Measurements from ENCODE around the gene KIR3DL1.
"Not testable (repeated sequence)": the region's sequence is repeated elsewhere in the genome, so short reads cannot be mapped to it uniquely, and the experiment has no call there.

KIR3DL1 gene

DNA sequence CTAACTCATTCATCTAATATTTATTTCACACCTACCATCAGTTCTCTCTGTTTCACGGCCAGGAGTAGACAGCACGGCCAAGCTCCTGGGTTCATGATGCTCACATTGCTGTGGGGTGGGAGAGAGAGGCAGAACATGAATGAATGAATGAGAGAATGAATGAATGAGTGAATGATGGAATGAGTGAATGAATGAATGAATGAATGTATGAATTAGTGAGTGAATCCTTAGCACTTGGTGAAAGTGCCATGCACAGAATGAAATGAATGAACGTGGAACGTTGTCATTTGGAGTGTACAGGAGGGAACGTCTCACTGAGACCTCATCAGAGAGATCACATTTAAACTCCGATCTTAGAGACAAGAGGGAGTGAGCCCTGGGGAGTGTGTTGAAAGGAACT, 24.8 kb upstream of the KIR3DL1 start:
- FAIRE-seq (no peak), DNase-seq (ENCODE audit: insufficient read length, low spot score) (no peak)
- TF ChIP-seq POLR2AphosphoS5 (IDR thresholded peaks at IDR 0.05; ENCODE audit: low read depth, low read length) = no peak

DNA sequence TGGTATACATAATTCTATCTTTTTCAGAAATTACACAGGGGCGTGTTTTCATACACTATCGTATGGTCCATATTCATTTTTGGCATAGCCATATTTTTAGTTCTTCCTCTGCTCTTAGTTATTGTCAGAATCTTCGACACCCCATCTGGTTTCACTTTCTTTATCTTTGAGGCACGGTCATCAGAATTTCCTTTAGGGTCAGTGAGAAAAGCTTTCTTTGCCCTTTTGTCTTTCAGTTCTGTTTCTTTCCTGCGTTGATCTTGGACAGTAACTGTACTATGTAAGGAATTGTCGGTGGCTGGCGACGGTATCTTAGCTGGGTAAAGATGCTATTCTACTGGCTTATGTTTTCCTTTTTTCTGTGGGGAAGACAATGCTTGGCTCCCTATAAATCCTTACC, 23.5 kb upstream of the KIR3DL1 start:
- no peak for FAIRE-seq
- TF ChIP-seq SPI1 (IDR thresholded peaks at IDR 0.05; ENCODE audit: low read depth, low read length) (peak; percentile 32; the same call in 1 of the 2 replicates), POLR2AphosphoS5 (IDR thresholded peaks at IDR 0.05; ENCODE audit: low read depth, low read length) (no peak)
- DNase-seq (ENCODE audit: insufficient read length, low spot score) = no peak

DNA sequence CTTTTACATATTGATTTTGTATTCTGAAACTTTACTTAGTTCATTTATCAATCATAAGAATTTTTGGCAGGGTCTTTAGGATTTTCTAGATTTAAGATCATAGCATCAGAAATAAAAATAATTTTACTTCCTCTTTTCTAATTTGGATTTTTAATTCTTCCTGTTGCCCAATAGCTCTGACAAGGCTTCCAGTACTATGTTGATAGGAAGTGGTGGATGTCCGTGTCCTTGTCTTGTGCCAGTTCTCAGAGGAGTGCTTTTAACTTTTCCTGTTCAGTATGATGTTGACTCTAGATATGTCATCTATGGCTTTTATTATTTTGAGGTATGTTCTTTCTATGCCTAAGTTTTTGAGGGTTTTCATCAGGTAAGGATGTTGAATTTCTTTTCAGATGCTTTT, 20.5 kb upstream of the KIR3DL1 start:
- FAIRE-seq (no peak), DNase-seq (ENCODE audit: insufficient read length, low spot score) (no peak)
- TF ChIP-seq POLR2A (IDR thresholded peaks at IDR 0.05; ENCODE audit: low read depth, low read length) (no peak), PAX5 (IDR thresholded peaks at IDR 0.05; ENCODE audit: insufficient read depth, low read length, severe bottlenecking) (no peak), TAF1 (IDR thresholded peaks at IDR 0.05; ENCODE audit: low read depth, low read length) (no peak), POLR2AphosphoS5 (IDR thresholded peaks at IDR 0.05; ENCODE audit: low read depth, low read length) (no peak), SPI1 (IDR thresholded peaks at IDR 0.05; ENCODE audit: low read depth, low read length) (no peak), POU2F2 (IDR thresholded peaks at IDR 0.05; ENCODE audit: low read depth, low read length) (no peak)

DNA sequence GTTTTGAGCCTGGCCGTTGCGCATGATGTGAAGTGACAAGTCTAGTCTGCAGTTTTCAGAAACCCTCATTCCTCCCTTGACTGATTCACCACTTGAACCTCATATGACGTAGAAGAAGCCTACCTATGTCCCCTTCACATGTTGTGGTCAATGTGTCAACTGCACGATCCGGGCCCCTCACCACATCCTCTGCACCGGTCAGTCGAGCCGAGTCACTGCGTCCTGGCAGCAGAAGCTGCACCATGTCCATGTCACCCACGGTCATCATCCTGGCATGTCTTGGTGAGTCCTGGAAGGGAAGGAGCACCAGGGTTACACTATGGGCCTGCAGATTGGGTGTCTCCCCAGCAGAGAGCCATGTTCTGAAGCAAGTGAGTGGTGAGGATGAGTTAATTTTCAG, 12.9 kb upstream of the KIR3DL1 start, which contains the start of gene KIR2DL4:
KIR2DL4 (plus strand) TSS at position 201 of the 400 bp plus-strand sequence; CDS start at position 243, 42 bp downstream.
- DNase-seq (ENCODE audit: insufficient read length, low spot score) (no peak), FAIRE-seq (no peak)
- TF ChIP-seq POLR2AphosphoS5 (IDR thresholded peaks at IDR 0.05; ENCODE audit: low read depth, low read length) (no peak), SPI1 (IDR thresholded peaks at IDR 0.05; ENCODE audit: low read depth, low read length) (no peak), POU2F2 (IDR thresholded peaks at IDR 0.05; ENCODE audit: low read depth, low read length) (no peak), POLR2A (IDR thresholded peaks at IDR 0.05; ENCODE audit: low read depth, low read length) (no peak), PAX5 (IDR thresholded peaks at IDR 0.05; ENCODE audit: insufficient read depth, low read length, severe bottlenecking) (no peak), TAF1 (IDR thresholded peaks at IDR 0.05; ENCODE audit: low read depth, low read length) (no peak)

DNA sequence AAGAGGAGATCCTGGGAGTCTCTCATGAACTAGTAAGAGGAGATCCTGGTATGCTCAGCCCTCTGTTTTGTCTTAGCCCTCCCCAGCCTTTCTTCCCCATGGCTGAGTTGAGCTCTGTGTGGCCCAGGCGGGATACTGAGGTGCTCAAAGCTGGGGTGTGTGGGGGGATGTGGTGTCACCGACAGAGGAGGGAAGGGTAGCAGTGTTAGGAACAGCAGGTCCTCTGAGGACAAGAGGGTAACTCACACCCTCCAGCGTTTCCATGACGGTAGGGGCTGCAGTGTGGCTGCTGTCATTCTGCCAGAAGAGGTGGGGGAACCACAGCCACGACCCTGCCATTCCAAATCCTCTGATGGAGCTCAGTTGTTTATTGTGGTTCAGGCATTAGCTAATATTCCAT, 12.2 kb upstream of the KIR3DL1 start:
- DNase-seq (ENCODE audit: insufficient read length, low spot score) (no peak), FAIRE-seq (no peak)
- no peak for TF ChIP-seq TAF1 (IDR thresholded peaks at IDR 0.05; ENCODE audit: low read depth, low read length)
- no peak for TF ChIP-seq POLR2A (IDR thresholded peaks at IDR 0.05; ENCODE audit: low read depth, low read length)
- TF ChIP-seq POU2F2 (IDR thresholded peaks at IDR 0.05; ENCODE audit: low read depth, low read length) = no peak
- TF ChIP-seq PAX5 (IDR thresholded peaks at IDR 0.05; ENCODE audit: insufficient read depth, low read length, severe bottlenecking) = no peak
- no peak for TF ChIP-seq POLR2AphosphoS5 (IDR thresholded peaks at IDR 0.05; ENCODE audit: low read depth, low read length)
- TF ChIP-seq SPI1 (IDR thresholded peaks at IDR 0.05; ENCODE audit: low read depth, low read length) = no peak

DNA sequence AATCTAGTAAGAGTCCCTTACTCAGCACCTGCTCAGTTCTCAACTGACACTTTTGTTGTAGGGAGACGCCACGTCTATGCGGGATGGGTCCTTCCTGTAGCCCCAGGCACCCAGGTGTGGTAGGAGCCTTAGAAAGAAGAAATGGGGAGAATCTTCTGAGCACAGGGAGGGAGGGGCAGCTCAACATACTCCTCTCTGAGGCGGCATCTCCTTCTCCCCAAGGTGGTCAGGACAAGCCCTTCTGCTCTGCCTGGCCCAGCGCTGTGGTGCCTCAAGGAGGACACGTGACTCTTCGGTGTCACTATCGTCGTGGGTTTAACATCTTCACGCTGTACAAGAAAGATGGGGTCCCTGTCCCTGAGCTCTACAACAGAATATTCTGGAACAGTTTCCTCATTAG, 11.7 kb upstream of the KIR3DL1 start:
- FAIRE-seq (no peak), DNase-seq (ENCODE audit: insufficient read length, low spot score) (no peak)
- TF ChIP-seq POLR2AphosphoS5 (IDR thresholded peaks at IDR 0.05; ENCODE audit: low read depth, low read length) (no peak), POLR2A (IDR thresholded peaks at IDR 0.05; ENCODE audit: low read depth, low read length) (no peak), TAF1 (IDR thresholded peaks at IDR 0.05; ENCODE audit: low read depth, low read length) (no peak), POU2F2 (IDR thresholded peaks at IDR 0.05; ENCODE audit: low read depth, low read length) (no peak), SPI1 (IDR thresholded peaks at IDR 0.05; ENCODE audit: low read depth, low read length) (no peak), PAX5 (IDR thresholded peaks at IDR 0.05; ENCODE audit: insufficient read depth, low read length, severe bottlenecking) (no peak)

DNA sequence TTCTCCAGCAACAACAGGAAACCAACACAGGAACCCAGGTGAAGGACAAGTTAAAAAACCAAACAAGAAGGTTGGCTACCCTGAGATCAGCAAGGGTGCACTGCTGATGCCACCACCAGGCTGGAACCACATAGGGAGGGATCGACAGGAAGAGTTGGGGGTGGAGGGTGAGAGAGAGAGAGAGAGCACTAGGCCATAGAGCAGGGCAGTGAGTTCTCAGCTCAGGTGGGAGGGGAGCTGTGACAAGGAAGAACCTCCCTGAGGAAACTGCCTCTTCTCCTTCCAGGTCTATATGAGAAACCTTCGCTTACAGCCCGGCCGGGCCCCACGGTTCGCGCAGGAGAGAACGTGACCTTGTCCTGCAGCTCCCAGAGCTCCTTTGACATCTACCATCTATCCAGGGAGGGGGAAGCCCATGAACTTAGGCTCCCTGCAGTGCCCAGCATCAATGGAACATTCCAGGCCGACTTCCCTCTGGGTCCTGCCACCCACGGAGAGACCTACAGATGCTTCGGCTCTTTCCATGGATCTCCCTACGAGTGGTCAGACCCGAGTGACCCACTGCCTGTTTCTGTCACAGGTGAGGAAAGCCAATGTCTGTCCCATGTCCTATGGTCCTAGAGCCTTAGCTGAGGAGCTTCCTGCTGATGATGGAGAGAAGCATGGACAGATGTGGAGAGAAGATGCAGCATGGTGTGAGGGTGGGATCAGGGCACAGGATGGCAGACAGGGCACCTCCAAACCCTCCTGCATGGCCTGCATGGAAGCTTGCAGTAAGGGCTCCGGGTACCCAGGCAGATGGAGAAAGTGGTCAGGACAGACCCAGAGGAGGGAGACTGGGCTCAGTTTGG, 10.4 kb upstream of the KIR3DL1 start:
- no peak for FAIRE-seq
- TF ChIP-seq PAX5 (IDR thresholded peaks at IDR 0.05; ENCODE audit: insufficient read depth, low read length, severe bottlenecking) (no peak), TAF1 (IDR thresholded peaks at IDR 0.05; ENCODE audit: low read depth, low read length) (no peak)
- no peak for DNase-seq (ENCODE audit: insufficient read length, low spot score)

DNA sequence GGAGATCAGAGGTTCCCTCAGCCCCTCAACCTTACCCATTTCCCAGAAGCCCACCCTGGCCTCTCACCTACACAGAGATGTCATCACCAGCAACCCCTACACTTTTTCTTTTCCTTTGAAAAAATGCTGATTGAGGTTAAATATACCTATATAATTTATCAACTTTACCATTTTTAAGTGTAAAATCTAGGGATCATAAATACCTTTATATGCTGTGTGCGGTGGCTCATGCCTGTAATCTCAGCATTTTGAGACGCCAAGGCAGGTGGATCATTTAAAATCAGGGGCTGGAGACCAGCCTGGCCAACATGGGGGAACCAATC, 9.8 kb upstream of the KIR3DL1 start:
- DNase-seq (ENCODE audit: insufficient read length, low spot score) (no peak), FAIRE-seq (no peak)
- TF ChIP-seq SPI1 (IDR thresholded peaks at IDR 0.05; ENCODE audit: low read depth, low read length) (no peak), PAX5 (IDR thresholded peaks at IDR 0.05; ENCODE audit: insufficient read depth, low read length, severe bottlenecking) (no peak), TAF1 (IDR thresholded peaks at IDR 0.05; ENCODE audit: low read depth, low read length) (no peak)

DNA sequence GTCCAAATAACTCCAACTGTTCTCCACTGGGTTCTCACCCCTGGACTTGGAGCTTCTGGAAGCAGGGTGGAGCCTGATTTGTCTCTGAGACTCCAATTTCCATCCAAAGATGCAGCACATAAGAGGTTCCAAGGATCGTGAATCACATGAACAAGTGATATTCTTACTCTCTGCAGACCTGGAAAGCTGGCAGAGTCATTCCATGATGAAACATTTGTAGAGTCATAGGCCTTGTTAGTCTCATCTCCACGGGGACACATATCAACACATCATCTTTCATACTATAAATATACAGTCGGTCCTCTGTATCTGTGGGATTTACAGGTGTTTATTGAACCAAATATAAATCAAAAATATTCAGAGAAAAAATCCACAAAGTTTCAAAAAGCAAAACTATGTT, 1.7 kb upstream of the KIR3DL1 start:
- FAIRE-seq = not testable (repeated sequence)

DNA sequence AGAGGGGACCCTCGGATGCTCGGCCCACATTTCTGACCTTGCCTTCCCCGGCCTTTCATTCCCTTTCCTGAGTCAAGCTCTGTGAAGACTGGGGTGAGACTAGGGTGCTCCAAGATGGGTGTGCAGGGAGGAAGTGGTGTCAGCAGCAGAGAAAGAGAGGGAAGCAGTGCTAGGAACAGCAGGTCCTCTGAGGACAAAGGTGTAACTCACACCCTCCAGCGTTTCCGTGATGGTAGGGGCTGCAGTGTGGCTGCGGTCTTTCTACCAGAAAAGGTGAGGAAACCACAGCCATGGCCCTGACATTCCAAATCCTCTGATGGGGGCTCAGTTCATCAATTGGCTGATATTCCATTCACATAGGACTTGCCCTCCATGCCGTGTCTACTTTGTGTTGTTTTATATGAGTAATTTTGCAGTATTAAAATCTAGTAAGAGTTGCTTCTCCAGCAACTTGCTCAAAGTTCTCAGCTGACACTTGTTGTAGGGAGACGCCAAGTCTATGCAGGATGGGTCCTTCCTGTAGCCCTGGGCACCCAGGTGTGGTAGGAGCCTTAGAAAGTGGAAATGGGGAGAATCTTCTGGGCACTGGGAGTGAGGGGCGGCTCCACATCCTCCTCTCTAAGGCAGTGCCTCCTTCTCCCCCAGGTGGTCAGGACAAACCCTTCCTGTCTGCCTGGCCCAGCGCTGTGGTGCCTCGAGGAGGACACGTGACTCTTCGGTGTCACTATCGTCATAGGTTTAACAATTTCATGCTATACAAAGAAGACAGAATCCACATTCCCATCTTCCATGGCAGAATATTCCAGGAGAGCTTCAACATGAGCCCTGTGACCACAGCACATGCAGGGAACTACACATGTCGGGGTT, 1.6 kb downstream of the KIR3DL1 start:
- TF ChIP-seq TAF1 (IDR thresholded peaks at IDR 0.05; ENCODE audit: low read depth, low read length) (no peak), POU2F2 (IDR thresholded peaks at IDR 0.05; ENCODE audit: low read depth, low read length) (no peak), PAX5 (IDR thresholded peaks at IDR 0.05; ENCODE audit: insufficient read depth, low read length, severe bottlenecking) (no peak), POLR2AphosphoS5 (IDR thresholded peaks at IDR 0.05; ENCODE audit: low read depth, low read length) (no peak), POLR2A (IDR thresholded peaks at IDR 0.05; ENCODE audit: low read depth, low read length) (no peak), SPI1 (IDR thresholded peaks at IDR 0.05; ENCODE audit: low read depth, low read length) (no peak)
- DNase-seq (ENCODE audit: insufficient read length, low spot score) (no peak), FAIRE-seq (no peak)

More for the DNA sequence above, 1.7 kb upstream of the KIR3DL1 start:
- not testable (repeated sequence) for DNase-seq (ENCODE audit: insufficient read length, low spot score)

DNA sequence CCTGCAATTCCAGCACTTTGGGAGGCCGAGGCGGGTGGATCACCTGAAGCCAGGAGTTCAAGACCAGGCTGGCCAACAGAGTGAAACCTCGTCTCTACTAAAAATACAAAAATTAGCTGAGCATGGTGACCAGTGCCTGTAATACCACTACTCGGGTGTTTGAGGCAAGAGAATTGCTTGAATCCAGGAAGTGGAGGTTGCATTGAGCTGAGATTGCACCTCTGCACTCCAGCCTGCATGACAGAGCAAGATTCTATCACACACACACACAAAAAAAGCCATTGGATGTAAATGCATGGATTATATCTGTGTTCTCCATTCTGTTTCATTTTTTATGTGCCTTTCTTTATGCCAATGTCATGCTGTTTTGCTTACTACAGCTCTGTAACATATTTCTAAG, 8.1 kb downstream of the KIR3DL1 start:
- not testable (repeated sequence) for DNase-seq (ENCODE audit: insufficient read length, low spot score); FAIRE-seq

DNA sequence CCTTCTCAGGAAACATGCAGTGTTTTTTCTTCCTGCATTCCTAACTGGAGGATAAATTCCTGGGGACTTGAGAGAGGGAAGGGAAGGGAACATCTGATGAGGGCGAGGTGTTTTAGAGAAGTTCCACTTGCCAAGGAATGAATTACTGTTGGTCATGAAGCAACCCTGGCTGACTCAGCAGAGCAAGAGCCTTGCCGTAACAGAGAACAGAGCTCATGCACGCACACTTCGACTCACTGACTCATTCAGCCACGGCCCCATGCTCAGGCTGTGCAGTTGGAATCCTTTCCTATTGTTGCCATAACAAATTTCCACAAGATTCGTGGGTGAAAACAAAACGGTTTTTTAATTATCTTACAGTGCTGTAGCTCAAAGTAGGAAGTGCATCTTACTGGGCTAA, 9.1 kb downstream of the KIR3DL1 start:
- DNase-seq (ENCODE audit: insufficient read length, low spot score); FAIRE-seq: not testable (repeated sequence)

DNA sequence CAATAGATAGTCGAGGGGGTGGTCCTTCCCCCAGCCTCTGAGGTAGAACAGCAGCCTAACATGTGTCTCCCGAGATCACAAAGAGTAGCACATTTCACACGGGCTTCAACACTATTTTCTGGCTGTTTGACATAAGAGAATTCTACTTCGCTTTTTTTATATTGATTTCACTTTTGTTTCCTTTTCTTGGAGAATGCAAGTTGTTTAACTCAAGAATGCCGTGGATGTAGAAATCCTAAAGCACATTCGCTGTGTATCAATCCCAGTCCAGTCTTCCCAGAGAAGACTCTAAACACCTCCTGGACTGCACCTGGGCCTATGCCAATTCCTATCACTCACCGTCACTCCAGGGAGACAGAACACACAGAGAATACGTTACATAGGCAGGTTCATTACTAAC, 11.8 kb downstream of the KIR3DL1 start:
- not testable (repeated sequence) for FAIRE-seq

DNA sequence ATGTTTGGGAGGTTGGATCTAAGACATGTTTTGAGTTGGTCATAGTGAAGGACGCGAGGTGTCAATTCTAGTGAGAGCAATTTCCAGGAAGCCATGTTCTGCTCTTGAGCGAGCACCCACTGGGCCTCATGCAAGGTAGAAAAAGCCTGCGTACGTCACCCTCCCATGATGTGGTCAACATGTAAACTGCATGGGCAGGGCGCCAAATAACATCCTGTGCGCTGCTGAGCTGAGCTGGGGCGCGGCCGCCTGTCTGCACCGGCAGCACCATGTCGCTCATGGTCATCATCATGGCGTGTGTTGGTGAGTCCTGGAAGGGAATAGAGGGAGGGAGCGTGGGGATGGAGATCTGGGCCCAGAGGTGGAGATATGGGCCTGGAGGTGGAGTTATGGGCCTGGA, 16.2 kb downstream of the KIR3DL1 start, which contains the start of gene KIR2DS4:
KIR2DS4 (plus strand) TSS at position 181 of the 400 bp plus-strand sequence.
- not testable (repeated sequence) for FAIRE-seq; DNase-seq (ENCODE audit: insufficient read length, low spot score)

More for the DNA sequence above, 11.8 kb downstream of the KIR3DL1 start:
- not testable (repeated sequence) for DNase-seq (ENCODE audit: insufficient read length, low spot score)

DNA sequence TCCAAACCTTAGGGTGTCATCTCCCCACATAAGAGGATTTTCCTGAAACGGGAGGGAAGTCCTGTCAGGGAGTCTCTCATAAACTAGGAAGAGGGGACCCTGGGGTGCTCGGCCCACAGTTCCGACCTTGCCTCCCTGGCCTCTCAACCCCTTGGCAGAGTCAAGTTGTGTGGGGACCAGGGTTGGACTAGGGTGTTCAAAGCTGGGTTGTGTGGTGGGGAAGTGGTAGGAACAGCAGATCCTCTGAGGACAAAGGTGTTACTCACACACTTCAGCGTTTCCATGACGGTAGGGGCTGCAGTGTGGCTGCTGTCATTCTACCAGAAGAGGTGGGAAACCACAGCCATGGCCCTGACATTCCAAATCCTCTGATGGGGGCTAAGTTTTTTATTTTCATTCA, 18.9 kb downstream of the KIR3DL1 start:
- not testable (repeated sequence) for FAIRE-seq; DNase-seq (ENCODE audit: insufficient read length, low spot score)

Data from GM12891 (cell line).